ENCODE data around the gene ATP8B4.

ATP8B4 gene

DNA sequence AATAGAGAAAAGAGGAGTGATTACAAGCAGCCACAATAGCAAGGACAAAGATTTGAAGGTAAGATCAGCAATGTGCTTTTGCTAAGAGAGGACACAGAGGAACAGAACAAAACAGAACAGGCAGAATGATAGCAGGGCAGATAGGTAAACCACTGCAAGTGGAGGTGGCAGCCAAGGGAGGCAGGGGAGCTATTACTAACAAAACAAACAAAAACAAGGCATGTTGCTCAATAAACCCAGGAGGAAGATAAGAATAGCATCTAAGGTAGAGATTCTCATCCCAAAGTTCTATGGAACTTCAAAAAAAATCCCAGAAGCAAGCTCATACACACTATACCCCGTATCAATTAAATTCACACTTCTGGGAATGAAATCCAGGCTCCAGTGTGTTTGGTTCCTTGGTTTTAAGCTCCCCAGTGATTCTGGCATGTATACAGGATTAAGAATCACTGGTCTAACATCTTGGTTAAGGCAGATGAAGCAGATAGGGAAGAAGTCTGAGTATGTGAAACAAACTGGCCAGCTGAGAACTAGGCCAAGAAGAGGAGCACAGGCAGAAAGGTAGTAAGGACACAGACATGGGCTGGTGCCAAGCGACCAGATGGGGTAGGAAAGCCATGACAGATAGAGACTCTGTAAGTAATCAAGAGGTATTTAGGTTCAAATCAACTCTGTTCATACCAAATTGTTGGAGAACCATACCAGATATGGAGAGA is 309.0 kb downstream of the ATP8B4 start:
- no peak overlapping the region for H3K4me3 ChIP-seq (replicated peaks; ENCODE audit: low read depth, low read length)
- no peak for DNase-seq (ENCODE audit: extremely low read depth, low read depth)
- TF ChIP-seq, protein P1, sequence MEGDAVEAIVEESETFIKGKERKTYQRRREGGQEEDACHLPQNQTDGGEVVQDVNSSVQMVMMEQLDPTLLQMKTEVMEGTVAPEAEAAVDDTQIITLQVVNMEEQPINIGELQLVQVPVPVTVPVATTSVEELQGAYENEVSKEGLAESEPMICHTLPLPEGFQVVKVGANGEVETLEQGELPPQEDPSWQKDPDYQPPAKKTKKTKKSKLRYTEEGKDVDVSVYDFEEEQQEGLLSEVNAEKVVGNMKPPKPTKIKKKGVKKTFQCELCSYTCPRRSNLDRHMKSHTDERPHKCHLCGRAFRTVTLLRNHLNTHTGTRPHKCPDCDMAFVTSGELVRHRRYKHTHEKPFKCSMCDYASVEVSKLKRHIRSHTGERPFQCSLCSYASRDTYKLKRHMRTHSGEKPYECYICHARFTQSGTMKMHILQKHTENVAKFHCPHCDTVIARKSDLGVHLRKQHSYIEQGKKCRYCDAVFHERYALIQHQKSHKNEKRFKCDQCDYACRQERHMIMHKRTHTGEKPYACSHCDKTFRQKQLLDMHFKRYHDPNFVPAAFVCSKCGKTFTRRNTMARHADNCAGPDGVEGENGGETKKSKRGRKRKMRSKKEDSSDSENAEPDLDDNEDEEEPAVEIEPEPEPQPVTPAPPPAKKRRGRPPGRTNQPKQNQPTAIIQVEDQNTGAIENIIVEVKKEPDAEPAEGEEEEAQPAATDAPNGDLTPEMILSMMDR (IDR thresholded peaks at IDR 0.05; ENCODE audit: low read depth, low read length, missing control alignments): no peak

DNA sequence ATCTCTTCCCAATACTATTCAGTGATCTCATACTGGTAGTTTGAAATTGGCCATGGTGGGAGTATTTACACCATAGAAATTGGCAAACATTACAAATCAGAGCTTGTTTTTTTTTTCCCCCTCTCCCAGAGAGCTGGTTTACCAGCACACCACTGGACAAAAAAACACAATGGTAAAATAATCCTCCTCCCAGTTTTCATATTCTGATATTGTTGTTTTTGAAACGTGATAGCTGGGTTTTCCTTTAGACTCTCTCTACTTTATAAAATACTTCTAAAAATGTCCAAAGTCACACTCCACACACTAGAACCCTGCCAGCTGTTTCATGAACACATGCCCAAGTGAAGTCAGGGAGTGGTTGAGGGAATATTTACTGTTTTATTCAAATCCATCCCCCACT is 310.7 kb downstream of the ATP8B4 start:
- TF ChIP-seq, protein P1 (IDR thresholded peaks at IDR 0.05; ENCODE audit: low read depth, low read length, missing control alignments): no peak
- no peak for DNase-seq (ENCODE audit: extremely low read depth, low read depth)
- no peak overlapping the region for H3K4me3 ChIP-seq (replicated peaks; ENCODE audit: low read depth, low read length)
